T-helper 1 cell treated with Interleukin-12 subunit alpha and Interleukin-12 subunit beta and Interleukin-4 antibody, amounts not matched to agents 30 ng/mL and 1 ng/mL, for 36 hours (primary cell): ENCODE results near the gene PPARGC1A. TPM values are rescaled to one million over a fixed set of nuclear protein-coding genes. Genes with fewer than 3 reads are reported as not detected.

Experiments used
- intact Hi-C: fragments of 100-400 bp; cut with micrococcal nuclease; formaldehyde crosslinking; loops from one replicate; pipeline ENCODE4 v1.15.1; 2024
- total RNA-seq: library from RNA; stranded (reverse); gene quantifications from 2 replicates; pipeline ENCODE4 v1.2.3, GENCODE V29; 2022

PPARGC1A gene
- total RNA-seq, 1 donor from 2014 or later: not detected

DNA sequence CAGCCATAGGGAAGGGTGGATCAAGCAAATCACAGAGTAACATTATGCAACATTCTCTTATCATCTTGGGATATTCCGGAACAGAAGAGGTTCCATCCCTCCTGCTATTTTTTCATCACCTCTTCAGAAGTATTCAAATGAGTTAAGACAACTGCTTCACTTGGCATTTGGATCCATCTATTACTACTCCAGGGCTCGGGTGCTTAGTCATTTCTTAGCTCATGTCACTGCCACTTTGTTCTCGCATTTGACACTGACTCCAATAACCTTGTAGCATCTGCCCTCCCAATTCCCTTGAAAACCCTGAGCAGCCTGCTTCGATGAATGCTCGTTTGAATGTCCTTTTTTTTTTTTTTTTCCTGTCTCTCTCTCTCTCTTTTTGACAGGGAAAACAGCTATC is 114.9 kb downstream of the PPARGC1A start:
- intact Hi-C loops: no loop called here

DNA sequence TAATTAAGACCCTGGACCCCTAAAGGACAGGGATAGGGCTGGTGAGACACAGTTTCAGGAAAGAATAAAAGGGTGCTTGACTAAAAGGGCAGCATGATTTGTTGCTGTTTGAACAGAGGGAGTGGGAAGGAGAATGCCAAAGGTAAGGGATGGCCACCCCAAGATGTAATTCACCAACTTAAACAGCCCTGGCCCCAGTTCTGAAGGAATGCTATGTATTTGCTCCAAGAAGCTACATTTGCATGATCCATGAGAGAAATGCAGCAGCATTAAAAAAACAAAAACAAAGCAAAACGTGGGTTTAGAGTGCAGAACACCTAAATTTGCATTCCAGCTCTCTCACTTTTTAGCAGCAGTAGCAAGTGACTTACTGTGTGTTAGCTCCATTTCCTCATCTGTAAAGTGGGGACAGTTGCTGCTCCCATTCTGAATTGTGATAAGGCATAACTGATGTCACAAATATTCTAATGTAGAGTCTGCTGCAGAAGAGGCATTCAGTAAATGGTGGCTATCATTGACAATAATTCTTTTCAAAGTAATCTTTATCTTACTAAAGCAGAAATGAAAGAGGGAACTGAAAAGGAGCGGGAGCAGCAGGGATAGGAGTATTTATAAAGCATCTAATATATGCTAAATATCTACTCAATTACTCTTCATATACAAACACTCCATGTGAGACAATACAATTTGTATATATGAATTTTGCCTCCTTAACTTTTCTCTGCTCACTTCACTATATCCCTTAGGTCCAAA is 115.8 kb downstream of the PPARGC1A start:
- intact Hi-C loops: no loop called here

DNA sequence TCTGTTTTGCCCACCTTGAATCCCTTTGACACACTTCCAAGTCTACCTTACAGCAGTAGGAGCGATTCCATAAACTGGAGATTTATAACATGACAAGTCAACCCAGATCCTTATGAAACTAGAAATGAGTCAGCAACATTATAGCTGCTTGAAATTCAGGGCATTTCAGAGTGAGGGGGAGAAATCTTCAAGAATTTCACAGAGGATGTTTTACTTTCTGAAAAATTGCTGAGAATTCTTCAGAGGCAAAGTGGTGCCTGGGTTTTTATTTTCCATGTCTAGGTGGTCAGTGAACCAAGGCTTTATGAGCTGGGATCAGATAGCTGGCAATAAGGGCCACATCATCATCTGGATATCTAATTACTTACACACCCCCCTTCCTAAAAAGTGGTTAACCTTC is 119.8 kb downstream of the PPARGC1A start:
- intact Hi-C loops: no loop called here

DNA sequence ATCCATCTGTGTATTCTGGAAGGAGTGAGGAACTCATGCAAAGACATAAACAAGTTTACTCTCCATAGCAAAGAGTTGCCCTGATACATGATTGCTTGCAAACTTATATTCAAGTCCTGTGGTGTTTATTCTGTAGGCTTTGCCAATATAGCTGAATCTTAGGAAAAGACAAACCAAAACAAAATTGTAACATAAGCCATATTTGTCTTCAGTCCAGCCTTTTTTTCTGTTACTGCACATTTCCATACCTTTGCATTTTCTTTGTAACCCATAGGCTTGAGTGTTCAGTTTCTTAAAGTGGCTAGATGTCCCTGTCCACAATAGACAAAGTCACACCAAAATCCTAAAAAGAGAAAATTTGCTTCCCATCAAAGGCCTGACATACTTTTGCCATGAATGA is 120.4 kb downstream of the PPARGC1A start:
- intact Hi-C loops: no loop called here

DNA sequence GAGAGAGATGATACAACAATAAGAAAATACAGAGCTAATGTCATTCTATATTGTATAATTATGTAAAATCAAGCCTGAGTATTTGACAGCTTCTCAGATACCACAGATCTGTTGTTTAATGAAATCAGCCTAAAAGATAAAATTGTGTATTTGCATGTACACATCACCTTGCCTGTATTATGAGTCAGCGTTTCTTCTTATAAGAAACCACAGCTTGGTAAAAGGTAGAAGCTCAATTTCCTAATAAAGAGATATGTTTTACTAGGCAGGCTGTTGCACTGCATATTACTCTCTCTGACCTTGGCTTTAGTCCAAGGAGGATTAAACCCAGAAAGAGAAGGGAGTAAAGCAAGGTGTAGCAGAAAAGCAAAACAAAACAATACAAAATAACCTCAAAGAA is 121.3 kb downstream of the PPARGC1A start:
- intact Hi-C loops: no loop called here

DNA sequence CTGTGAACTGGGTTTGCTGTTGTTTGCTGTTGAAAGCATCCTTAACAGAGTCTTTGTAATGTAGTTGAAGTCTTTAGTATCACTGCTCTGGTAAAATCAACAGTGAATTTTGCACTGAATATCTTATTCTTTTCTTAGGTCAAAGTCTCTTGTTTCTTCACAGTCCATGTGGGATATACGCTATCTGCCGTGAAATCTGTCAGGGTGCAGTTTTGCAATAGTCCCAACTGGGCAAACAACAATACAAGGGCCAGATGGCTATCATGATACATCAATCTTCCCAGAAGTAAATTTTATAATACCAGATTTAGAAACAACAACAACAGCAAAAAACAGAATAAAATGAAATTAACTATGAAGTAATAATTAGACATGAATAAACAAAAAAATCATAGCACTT is 123.5 kb downstream of the PPARGC1A start:
- intact Hi-C loops: no loop called here

DNA sequence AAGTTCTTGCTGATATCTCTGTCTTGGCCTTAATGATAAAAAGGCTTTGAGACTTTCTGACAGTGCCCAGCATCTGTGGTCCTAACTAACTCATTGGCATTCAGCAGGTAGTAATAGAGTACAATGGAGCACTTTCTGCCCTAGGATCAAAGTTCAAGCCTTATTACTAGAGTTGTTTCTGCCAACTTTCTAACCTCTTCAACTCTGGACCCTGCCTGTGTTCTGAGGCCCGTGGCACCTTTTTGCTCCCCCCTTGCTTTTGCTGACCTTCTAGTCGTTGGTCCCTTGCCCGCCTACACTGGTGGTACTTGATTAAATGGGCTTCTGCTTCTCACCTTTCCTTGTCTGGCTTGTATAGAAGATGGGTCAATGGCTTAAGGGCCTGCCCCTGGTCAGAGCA is 126.3 kb downstream of the PPARGC1A start:
- intact Hi-C loops: no loop called here

DNA sequence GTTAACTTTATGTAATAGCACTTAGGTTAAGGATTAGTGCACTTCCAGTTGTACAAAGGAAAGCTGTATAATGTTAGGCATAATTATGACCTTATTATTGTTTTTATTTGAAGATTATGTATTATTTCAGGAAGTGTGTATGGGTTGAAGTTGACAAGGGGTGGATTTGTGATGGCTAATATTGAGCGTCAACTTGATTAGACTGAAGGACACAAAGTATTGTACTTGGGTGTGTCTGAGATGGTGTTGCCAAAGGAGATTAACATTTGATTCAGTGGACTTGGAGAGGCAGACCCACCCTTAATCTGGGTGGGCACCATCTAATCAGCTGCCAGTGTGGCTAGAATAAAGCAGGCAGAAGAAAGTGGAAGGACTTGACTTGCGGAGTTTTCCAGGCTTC is 127.3 kb downstream of the PPARGC1A start:
- intact Hi-C loops: no loop called here

DNA sequence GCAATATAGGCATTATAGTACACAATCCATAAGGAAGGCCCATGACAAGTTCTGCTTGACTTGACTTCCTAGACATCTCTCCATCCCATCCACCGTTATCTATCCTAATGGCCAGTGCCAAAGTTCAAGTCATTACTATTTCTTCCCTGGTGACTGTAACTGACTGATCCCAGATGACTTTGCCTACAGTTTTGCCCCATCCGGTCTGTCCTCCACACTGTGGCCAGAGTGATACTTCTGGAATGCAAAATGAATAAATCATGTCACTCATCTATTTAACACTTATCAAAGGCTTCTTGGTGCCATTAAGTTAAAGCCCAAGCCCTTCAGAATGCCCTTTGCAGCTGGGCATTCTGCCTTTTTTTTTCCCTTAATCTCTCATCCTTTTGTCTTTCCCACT is 130.8 kb downstream of the PPARGC1A start:
- intact Hi-C loops: no loop called here

DNA sequence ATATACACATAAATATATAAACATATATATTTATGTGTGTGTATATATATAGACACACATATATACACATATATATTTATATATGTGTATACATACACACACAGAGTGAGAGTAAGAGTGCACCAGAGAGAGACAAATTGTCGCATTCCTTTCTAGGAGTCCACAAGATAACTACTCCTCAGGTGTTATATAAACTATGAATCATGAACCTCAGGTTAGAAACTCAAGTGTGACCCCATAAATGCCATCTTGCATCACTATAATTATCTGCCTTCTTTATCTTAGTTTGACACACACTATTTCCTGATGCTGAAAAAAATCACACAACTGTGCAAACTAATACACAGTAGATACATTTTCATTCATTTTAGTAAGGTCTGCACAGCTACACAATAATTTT is 135.2 kb downstream of the PPARGC1A start:
- intact Hi-C loops: no loop called here

DNA sequence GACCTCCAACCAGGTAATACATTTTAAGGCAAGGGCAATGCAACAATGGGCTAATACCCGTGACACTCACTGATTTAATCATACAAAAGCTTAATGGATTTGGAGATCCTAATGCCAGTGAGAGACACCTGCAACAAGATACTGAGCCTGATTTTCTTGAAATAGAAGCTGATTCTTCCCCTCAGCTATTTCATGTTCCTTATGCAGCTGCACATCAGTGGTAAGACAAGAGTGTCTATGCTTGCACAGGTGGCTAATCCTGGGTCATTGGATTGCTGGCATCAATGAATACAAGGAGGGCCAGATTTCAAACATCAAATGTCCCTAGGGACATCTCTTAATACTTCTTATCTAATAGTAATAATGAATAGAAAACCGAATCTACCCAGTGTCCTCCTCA is 139.7 kb downstream of the PPARGC1A start:
- intact Hi-C loops: no loop called here

DNA sequence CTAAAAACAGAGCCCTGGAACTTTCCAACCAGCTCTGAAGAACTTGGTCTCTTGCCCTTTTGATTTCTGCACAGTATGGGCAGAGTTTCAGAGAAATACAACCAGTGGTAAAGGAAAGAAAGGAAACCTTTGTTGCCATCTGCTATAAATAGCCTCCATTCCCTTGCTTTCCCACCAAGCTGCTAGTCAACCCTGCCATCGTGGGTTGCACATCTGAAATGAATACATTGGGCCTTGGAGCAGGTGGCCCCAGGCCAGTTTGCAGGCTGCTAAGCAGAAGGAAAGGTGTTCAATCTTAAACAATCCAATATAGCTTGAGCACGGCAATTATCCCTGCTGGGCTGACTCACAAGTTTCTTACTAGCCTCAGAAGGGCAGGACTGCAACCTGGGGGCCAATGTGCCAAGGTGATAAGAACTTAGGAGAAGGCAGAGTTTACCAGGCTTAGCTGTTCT is 142.5 kb downstream of the PPARGC1A start:
- intact Hi-C loops: no loop called here

DNA sequence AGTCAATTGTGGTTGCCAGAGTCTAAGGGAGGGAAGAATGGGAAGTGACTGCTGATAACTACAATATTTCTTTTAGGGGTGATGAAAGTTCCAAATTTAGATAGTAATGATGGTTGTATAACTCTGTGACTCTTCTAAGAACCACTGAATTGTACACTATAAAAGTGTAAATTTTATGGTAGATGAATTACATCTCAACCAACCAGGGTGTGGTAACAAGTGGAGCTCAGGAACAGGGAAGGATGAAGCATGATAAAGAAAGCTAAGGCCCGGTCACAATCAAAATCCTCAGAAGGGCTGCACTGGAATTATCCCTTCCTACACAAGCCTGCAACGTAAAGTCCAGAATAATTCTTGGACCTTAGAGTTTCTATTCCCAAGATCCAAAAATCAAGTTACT is 143.2 kb downstream of the PPARGC1A start:
- intact Hi-C loops: no loop called here

DNA sequence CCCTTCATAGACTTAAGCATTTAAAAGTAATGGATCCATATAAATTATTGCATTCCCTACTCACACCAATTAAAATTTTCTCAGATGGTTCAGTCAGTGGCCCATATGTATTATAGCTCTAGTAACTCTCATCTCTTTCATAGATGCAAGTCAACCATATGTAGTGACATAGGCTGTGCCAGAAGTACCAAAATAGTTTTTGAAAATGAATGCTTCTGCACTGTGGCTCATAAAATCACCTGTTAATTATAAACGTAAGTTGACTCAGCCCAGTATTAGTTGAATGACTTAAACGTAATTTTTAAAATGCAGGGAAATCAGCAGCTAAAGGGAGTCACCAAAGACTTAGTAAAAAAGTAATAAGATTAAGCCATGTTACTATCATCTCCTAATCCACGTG is 143.8 kb downstream of the PPARGC1A start:
- intact Hi-C loops: no loop called here

DNA sequence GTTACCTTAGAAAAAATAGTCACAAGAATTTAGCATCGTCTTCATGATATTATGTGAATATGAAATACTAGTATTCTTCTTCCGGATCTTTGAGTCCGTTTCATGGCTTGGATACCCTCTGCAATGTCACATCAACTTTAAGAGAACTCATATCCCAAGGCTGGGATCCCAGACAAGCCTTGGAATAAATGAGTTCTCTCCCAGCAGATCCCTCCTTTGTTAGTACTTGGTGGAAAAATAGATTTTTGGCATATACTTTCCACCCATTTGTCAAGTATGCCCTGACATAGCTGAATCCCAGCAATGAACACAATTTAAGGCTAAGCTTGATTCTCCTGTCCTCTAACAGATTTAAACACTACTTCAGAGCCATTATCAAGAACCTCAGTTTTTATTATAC is 144.5 kb downstream of the PPARGC1A start:
- intact Hi-C loops: no loop called here
